ENCODE results near the gene LRP2.

DNA sequence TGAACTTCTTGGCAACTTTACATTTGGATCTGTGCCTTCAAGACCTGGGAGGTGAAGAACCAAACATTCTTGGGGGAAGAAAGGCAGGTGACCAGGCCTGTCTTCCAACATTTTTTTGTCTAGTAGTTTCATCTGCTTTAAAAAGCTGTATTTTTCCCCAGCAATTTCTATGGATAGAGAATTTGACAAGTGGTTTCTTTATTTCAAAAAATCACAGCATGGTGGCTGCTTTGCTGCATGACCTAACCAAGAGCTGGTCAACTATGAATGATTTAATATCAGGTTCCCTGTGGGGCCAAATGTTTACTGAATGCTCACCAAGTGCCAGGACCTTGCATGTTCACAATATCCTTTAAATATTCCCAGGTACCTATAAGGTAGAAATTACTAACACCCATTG, 19.1 kb downstream of the LRP2 start:
- TF ChIP-seq, protein P1, sequence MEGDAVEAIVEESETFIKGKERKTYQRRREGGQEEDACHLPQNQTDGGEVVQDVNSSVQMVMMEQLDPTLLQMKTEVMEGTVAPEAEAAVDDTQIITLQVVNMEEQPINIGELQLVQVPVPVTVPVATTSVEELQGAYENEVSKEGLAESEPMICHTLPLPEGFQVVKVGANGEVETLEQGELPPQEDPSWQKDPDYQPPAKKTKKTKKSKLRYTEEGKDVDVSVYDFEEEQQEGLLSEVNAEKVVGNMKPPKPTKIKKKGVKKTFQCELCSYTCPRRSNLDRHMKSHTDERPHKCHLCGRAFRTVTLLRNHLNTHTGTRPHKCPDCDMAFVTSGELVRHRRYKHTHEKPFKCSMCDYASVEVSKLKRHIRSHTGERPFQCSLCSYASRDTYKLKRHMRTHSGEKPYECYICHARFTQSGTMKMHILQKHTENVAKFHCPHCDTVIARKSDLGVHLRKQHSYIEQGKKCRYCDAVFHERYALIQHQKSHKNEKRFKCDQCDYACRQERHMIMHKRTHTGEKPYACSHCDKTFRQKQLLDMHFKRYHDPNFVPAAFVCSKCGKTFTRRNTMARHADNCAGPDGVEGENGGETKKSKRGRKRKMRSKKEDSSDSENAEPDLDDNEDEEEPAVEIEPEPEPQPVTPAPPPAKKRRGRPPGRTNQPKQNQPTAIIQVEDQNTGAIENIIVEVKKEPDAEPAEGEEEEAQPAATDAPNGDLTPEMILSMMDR (conservative IDR thresholded peaks at IDR 0.05; ENCODE audit: low read length) = no peak
- no peak for TF ChIP-seq EZH2phosphoT487 (IDR thresholded peaks at IDR 0.05; ENCODE audit: borderline replicate concordance)

All from Loucy (cell line).